GM12892 (cell line): ENCODE measurements around the gene COQ10A.

Source experiments
- POLR2A ChIP-seq: IDR thresholded peaks from 2 replicates; pipeline ENCODE4 v1.6.1; 2011; ENCODE audit warnings: low read depth, low read length, control low read depth
- POLR2AphosphoS5 ChIP-seq: IDR thresholded peaks from 2 replicates; pipeline ENCODE4 v1.6.1; 2011; ENCODE audit warnings: low read depth, low read length, control low read depth
- TAF1 ChIP-seq: IDR thresholded peaks from 2 replicates; pipeline ENCODE4 v1.6.1; 2011; ENCODE audit warnings: low read depth, mild to moderate bottlenecking, control low read depth, low read length, borderline replicate concordance

- TF ChIP-seq POLR2A (no peak), TAF1 (no peak), POLR2AphosphoS5 (no peak)
Observed at GRCh38 chr12:56315249-56315621, 48.5 kb downstream of the COQ10A start.
